Stimulated activated CD8-positive, alpha-beta memory T cell treated with anti-CD3 and anti-CD28 coated beads, Interleukin-7, amount 100 ng/mL, for 48 hours (primary cell): Measurements from ENCODE around the gene LBR.
A peak's percentile ranks its signal among the peaks of the same experiment; 100 is the strongest.

Experiments
- DNase-seq, 2 donors: peaks; one replicate each; pipeline ENCODE4 v3.0.0-alpha.2; 2020; ENCODE audit warnings: low read depth in 1 of 2; ENCODE audit errors: extremely low read depth in 1 of 2

LBR gene

DNA sequence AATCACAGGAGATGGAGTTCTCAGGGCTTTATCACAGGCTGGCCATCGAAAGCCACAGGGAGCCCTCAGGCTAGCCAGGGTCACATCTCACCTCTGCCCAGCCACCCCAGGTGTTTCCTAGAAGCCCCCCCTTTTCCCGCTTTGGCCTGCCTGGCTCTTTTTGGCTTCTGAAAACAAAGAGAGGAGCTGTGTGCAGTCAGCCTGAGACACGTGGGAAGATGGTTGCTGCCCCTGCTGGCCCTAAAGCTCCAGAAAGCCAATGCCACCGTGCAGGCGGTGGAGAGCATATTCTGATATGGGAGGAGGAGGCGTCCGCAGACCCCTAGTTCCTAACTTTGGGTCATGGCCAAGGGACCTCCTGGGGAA lies 18.7 kb upstream of the LBR start:
- DNase-seq: no peak

- no peak for DNase-seq
Observed at GRCh38 chr1:225445639-225446594, 18.1 kb upstream of the LBR start.

DNA sequence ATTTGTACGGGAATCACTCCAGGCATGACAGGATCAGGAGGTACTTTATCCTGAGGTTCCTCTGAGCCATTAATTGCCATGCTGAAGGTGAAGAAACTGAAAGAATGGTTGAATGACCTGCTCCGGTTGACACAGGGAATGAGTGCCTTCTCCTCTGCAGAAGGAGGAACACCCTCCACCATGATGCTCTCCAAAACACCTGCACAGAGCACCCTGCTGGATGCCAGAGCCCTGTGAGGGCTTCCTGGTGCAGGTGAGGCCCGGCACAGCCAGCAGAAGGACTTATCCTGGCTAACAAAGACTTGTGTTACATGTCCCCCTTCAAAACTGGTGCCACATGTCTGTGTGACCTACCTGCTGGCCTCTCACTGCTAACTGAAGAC lies 14.3 kb upstream of the LBR start:
- DNase-seq: no peak

- no peak for DNase-seq
Observed at GRCh38 chr1:225441314-225442122, 13.7 kb upstream of the LBR start.

DNA sequence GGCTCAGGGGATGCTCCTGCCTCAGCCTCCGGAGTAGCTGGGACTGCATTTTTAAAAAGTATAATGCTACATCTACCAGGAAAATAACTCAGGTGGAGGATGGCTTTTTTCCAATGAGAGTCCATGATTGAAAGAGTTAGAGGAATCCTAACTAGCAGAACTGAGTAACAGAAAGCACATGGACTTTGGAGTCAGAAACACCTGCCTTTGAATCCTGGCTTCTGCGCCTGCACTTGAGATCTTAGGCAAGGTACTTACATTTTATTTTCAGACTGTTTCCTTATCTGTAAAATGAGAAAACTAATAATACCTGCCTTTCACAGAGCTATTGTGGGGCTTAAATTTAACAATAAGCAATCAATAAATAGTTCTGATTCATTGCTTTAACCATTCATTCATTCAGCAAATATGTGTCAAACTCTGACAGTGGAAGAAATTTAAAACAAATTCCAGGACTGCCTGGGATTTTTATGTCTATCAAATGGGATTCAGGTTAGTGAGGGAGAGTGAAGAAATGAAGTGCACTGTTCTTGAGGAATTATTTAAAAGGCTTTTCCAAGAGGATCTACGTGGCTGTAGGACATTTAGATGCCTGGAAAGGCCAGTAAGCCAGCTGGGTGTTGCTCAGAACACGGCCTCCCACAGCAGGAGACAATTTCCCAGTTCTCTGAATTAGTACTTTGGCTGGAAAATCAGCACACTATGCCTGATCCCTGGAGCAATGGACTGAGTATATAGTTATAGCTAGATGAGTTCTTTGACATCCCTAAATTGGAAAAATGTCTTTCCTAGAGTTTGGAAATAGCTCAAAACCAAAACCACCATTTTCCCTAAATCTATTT lies 12.8 kb upstream of the LBR start:
- no peak for DNase-seq

- no peak for DNase-seq
Observed at GRCh38 chr1:225437710-225438437, 10.0 kb upstream of the LBR start.

GRCh38 chr1:225435957-225436392 lies 8.1 kb upstream of the LBR start:
- DNase-seq: no peak

GRCh38 chr1:225435487-225435886 lies 7.6 kb upstream of the LBR start:
- no peak for DNase-seq

DNA sequence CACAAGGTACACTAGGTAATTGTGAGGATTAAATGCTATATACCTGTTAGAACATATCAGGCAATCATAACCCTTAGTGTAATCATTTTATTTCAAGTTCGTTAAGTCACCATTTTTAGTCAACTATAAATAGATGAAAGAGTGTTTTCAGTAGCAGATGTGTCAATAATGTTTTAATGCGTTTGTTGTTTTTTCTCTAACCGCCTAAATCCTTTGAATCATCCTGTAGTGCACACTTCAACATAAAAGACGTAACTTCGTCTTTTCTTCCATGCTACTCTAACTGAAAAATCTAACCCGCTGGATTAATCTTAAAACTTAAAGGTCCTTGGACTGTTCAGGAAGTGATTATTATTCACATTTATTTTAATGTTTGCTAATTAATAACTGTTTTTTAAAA lies 7.2 kb upstream of the LBR start:
- DNase-seq: no peak

DNA sequence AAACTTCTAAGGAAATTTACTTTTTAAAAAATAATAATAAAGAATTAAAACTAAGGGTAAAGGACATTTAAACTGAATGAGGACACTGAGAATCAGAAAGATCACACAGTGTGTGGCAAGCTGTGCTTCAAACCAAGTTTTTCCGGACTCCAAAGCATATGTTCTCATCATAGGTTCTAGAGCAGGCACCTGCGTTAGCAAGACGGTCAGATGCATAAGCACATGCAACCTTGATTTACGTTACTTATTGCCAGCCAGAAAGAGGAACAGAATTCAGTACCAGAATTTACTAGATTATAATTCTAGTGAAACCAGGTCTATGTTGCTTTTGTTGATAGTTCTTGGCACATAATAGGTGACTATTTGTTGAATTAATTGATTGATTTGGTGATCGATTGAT lies 6.2 kb upstream of the LBR start:
- no peak for DNase-seq

GRCh38 chr1:225431081-225431863 lies 3.4 kb upstream of the LBR start:
- no peak for DNase-seq

DNA sequence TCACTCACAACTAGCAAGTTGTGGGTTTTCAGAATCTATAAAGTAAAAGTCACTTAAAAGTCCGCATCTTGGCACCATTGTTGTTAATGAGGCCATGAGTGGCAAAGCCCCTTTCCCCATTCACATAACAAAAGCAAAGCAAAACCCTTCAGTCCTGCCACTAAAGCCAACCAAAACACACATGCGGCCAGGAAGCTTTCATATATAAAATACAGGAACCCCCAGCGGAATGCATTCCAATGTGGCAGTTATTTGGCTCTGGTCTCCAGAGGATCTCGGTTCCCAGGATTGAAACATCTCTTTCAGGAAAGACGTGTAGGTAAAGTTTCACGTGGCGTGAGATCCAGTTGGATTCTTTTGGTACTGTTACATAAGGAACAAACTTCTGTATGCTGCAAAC lies 2.5 kb upstream of the LBR start:
- no peak for DNase-seq

- DNase-seq: no peak
Observed at GRCh38 chr1:225428881-225429455, 1.1 kb upstream of the LBR start.

GRCh38 chr1:225428068-225428880 lies 436 bp upstream of the LBR start:
- DNase-seq: peak; percentile 82 to 87

DNA sequence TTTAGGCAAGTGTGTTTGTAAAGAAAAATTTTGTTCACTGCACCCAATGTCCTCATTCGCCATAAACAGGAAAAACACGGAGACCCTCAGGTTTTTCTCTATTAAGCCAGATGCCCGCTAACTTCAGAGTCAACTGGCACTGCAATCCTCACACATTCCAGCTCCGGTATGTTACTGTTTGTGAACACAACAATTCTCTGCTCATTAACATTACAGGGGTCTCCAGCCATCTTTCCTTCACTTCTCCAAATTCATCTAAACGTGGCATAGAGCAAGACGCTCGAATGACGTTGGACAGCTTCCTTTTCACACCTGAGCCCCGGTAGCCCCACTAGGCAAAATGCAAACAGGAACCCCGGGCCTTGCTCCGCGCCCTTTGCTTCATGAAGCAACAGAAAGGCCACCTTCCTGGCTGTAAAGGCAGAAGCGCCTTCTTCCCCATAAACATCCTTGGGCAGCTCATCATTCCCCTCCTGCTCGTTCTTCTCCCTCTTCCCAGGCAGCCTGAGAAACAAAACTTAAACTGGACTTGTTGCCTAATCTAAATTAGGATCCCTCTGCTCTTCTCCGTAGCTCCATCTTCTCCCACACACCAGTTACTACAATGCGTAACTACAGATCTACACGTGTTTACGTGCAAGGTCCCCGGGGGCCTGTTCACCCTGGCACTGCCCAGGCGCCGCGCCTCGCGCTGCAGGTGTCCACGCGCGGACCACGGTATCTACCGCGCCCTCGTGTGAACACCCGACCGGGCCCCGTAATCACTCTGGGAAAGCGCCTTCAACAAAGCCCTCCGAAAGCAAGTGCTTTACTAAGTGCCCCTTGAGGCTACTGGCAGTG lies 1.2 kb downstream of the LBR start:
- no peak for DNase-seq

DNA sequence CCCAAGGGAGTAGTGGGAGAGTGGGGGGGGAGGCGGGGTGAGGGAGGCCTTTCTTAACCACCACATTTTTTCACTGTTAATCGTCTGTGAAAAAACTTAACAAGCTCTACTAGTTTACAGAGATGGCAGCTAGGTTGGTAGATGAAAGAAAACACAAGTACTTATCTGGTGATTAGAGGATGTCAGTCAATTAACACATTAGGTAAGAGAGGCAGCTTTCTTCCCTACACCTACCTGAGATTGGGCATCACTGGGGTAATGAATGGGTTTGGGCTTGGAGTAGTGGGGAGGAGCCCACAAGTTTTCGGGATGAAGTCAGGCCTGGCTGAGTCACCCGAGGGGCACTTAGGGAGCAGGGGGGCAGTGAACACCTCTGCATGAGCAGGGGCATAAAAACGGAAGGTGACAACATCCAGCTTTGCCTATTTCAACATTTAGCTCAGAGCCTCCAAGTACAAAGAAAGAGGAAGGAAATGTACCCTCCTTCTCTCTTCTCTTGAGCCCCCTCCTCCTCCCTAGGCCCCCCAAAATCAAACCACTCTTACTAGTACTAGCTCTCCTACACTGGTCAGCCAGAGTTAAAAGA lies 2.5 kb downstream of the LBR start:
- no peak for DNase-seq

DNA sequence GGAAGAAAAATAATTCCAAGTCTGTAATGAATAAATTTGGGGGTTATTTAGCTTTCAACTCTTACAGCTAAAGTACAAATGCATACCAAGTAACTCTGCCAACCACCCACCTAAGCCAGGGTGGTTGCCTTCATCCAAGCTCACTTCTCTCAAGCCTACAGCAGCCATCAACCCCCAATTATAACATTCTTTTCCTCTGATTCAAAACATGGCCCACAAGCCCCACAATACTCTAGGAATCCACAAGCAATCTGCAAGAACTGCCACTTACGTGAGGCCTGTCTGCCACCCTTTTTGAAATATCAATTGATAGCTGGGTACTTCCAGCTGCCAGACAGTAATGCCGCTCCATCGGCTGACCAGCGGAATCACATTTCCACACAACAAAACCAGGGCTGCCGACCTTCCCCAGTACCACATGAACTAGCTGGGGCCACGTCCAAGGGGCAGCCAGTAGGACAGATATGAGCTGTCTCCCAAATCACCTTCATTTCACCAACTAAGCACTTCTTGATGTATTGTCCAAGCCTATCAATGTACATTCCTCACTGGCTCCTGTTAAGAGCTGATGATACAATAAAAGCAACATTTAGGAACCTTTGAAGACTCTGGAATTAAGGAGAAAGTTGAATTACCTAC lies 3.2 kb downstream of the LBR start:
- no peak for DNase-seq
